Aorta (tissue), 5 donors: Measurements from ENCODE around the gene SERPINF2. TPM values are rescaled to one million over a fixed set of nuclear protein-coding genes. Genes with fewer than 3 reads are reported as not detected.
"Not testable (repeated sequence)": the region's sequence is repeated elsewhere in the genome, so short reads cannot be mapped to it uniquely, and the experiment has no call there.

Source experiments
- ATAC-seq: fragments of 200-7000 bp; cut with Tn5 transposase; one replicate; pipeline ENCODE4 v1.9.1; 2022; ENCODE audit warnings: moderate library complexity; ENCODE audit not compliant: low FRiP score
- DNase-seq, 2 donors: peaks; one replicate each; pipeline ENCODE4 v3.0.0-alpha.2; 2020
- H3K27ac ChIP-seq, 2 donors: one replicate each; pipeline ENCODE4 v1.5.1; 2013; ENCODE audit warnings: low read length in 2 of 2, mild to moderate bottlenecking in 2 of 2, moderate library complexity in 2 of 2, control low read depth in 1 of 2, inconsistent platforms in 1 of 2, low read depth in 1 of 2
- H3K27me3 ChIP-seq, 2 donors: one replicate each; pipeline ENCODE4 v1.6.1; 2013; ENCODE audit warnings: control low read depth in 1 of 2, low read length in 1 of 2, mild to moderate bottlenecking in 1 of 2, moderate library complexity in 1 of 2; ENCODE audit not compliant: insufficient read depth in 2 of 2, control insufficient read depth in 1 of 2
- H3K36me3 ChIP-seq, 2 donors: one replicate each; pipeline ENCODE4 v1.6.1; 2013; ENCODE audit warnings: control low read depth in 1 of 2, low read length in 1 of 2, mild to moderate bottlenecking in 1 of 2; ENCODE audit not compliant: insufficient read depth in 2 of 2, control insufficient read depth in 1 of 2
- H3K4me1 ChIP-seq, 2 donors: one replicate each; pipeline ENCODE4 v1.6.1; 2013; ENCODE audit warnings: low read length in 2 of 2, control low read depth in 1 of 2, mild to moderate bottlenecking in 1 of 2, moderate library complexity in 1 of 2; ENCODE audit not compliant: insufficient read depth in 2 of 2, control insufficient read depth in 1 of 2
- H3K4me3 ChIP-seq, 2 donors: one replicate each; pipeline ENCODE4 v1.5.1; 2013; ENCODE audit warnings: low read length in 2 of 2, control low read depth in 1 of 2, mild to moderate bottlenecking in 1 of 2
- H3K9me3 ChIP-seq: one replicate; pipeline ENCODE4 v1.6.1; 2013; ENCODE audit warnings: mild to moderate bottlenecking, low read length; ENCODE audit not compliant: control insufficient read depth
- WGBS, 2 donors: extraction: QIAGEN DNeasy Blood & Tissue Kit; methylation state at CpG; one replicate each; pipeline ENCODE4 v1.1.7; 2013; 5-methylcytosine and 5-hydroxymethylcytosine counted together
- intact Hi-C, 2 donors: fragments of 100-400 bp; cut with DNase I; formaldehyde crosslinking; loops; one replicate each; pipeline versions ENCODE4 v1.14.2 to v1.15.0; 2022
- polyA plus RNA-seq, 2 donors: library from polyadenylated mRNA; stranded (reverse); fragments of 200-250 nt; gene quantifications; one replicate each; pipeline ENCODE4 v1.2.3, GENCODE V29; 2013
- total RNA-seq, 2 donors: library from RNA; stranded (reverse); fragmentation: NEBNext Ultra II Directional; extraction: Animal tissue kit (Norgen Biotek cat#: 25700); gene quantifications; one replicate each; pipeline ENCODE4 v1.2.1, GENCODE V29; 2021
- donor health status: healthy with polysubstance abuse.
- donor health status: Bipolar disorder and iron deficiency.
- donor health status: DM: no; HTN: no; CAD: no.
- donor health status: DM: no; HTN: no; CAD: no.
- donor health status: DM: yes; HTN: yes; CAD: no.

SERPINF2 gene
- total and polyA plus RNA-seq, 4 donors: 0.13 to 15.1 (median 8.0) TPM

DNA sequence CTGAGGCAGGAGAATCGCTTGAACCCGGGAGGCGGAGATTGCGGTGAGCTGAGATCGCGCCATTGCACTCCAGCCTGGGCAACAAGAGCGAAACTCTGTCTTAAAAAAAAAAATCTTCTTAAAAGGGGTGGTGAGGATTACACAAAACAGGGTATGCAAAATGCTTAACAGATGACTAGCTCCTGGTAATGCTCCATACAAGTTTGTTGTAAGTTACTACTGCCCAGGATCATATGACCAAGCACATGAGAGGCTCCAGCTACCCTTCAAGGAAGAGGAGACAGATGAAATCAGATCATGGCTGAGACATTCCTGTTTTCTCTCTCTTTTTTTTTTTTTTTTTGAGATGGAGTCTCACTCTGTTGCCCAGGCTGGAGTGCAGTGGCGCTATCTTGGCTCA, 20.6 kb upstream of the SERPINF2 start:
- 97 to 99% methylated on average over 8 of the region's 8 CpGs for WGBS, 2 donors
- not testable (repeated sequence) for DNase-seq, H3K9me3 ChIP-seq, H3K4me1 ChIP-seq, H3K36me3 ChIP-seq, H3K27ac ChIP-seq, H3K27me3 ChIP-seq, ATAC-seq, H3K4me3 ChIP-seq
- intact Hi-C loops: loop anchor here in 1 of 2 donors (5.0 to 10.0 kb wide), 4 partner anchors 60 to 323 kb away; partner anchors contain the start of genes OVCA2 and RPA1

GRCh38 chr17:1724351-1724868, 18.3 kb upstream of the SERPINF2 start, which contains the start of gene WDR81:
Gene WDR81 (plus strand): TSS chr17:1724704. CDS start chr17:1724960, 256 bp downstream.
- H3K9me3 ChIP-seq: no peaks in the 10 kb centered on the region
- peak within 1 kb of the TSS; percentile 68 to 75 for H3K4me3 ChIP-seq
- H3K4me1 ChIP-seq: no peaks in the 10 kb centered on the region
- DNase-seq (peak; percentile 95 to 97), ATAC-seq (peak; percentile 89)
- H3K27ac ChIP-seq: peak within 1 kb of the TSS in 1 of 2 donors; percentile 23
- H3K27me3 ChIP-seq: no peaks in the 10 kb centered on the region
- 0 to 1% methylated on average over 29 to 57 of the region's 57 CpGs for WGBS, 2 donors
- intact Hi-C loops: loop anchor here (2.0 to 10.0 kb wide), 6 partner anchors 58 to 320 kb away; partner anchors contain the start of genes OVCA2 (in 1 of the 2), RPA1 (in 1 of the 2) and SMYD4 (in 1 of the 2)
- peaks cover 0 to 1% of the 10 kb centered on the region in 2 donors for H3K36me3 ChIP-seq

- Histone ChIP-seq H3K27me3 (no peaks in the 10 kb centered on the region), H3K27ac (no peak overlapping the region), H3K36me3 (peaks cover 0 to 1% of the 10 kb centered on the region in 2 donors), H3K9me3 (no peaks in the 10 kb centered on the region), H3K4me3 (peak overlapping the region; percentile 68 to 75), H3K4me1 (no peaks in the 10 kb centered on the region)
- DNase-seq: peak in 1 of 2 donors; percentile 71
- intact Hi-C loops: loop anchor here (2.0 to 10.0 kb wide), 6 partner anchors 57 to 320 kb away; partner anchors contain the start of genes OVCA2 (in 1 of the 2), RPA1 (in 1 of the 2) and SMYD4 (in 1 of the 2)
- WGBS, 2 donors: 15 to 16% methylated on average over 45 to 51 of the region's 51 CpGs
- ATAC-seq: peak; percentile 8
Measured at GRCh38 chr17:1724869-1725641, 17.6 kb upstream of the SERPINF2 start.

DNA sequence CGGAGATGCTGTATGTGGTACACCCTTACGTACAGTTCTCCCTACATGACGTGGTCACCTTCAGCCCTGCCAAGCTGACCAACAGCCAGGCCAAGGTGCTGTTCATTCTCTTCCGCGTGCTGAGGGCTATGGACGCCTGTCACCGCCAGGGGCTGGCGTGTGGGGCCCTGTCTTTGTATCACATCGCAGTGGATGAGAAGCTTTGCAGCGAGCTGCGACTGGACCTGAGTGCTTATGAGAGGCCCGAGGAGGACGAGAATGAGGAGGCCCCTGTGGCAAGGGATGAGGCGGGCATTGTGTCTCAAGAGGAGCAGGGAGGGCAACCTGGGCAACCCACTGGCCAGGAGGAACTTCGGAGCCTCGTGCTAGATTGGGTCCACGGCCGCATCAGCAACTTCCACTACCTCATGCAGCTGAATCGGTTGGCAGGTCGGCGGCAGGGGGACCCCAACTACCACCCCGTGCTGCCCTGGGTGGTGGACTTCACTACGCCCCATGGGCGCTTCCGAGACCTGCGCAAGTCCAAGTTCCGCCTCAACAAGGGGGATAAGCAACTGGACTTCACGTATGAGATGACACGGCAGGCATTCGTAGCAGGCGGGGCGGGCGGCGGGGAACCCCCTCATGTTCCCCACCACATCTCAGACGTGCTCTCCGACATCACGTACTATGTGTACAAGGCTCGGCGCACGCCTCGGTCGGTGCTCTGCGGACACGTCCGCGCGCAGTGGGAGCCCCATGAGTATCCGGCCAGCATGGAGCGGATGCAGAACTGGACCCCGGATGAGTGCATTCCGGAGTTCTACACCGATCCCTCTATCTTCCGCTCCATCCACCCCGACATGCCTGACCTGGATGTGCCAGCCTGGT, 16.8 kb upstream of the SERPINF2 start:
- DNase-seq (peak in 1 of 2 donors; percentile 48), ATAC-seq (no peak)
- 95% methylated on average over 54 of the region's 54 CpGs for WGBS, 2 donors
- intact Hi-C loops: loop anchor here (2.0 to 10.0 kb wide), 5 partner anchors 103 to 319 kb away; partner anchors contain the start of genes OVCA2 (in 1 of the 2), RPA1 (in 1 of the 2) and SMYD4 (in 1 of the 2)
- H3K4me1 ChIP-seq: no peaks in the 10 kb centered on the region
- H3K9me3 ChIP-seq: no peaks in the 10 kb centered on the region
- no peak overlapping the region for H3K27ac ChIP-seq
- no peaks in the 10 kb centered on the region for H3K27me3 ChIP-seq
- peaks cover 0 to 1% of the 10 kb centered on the region in 2 donors for H3K36me3 ChIP-seq
- no peak overlapping the region for H3K4me3 ChIP-seq

DNA sequence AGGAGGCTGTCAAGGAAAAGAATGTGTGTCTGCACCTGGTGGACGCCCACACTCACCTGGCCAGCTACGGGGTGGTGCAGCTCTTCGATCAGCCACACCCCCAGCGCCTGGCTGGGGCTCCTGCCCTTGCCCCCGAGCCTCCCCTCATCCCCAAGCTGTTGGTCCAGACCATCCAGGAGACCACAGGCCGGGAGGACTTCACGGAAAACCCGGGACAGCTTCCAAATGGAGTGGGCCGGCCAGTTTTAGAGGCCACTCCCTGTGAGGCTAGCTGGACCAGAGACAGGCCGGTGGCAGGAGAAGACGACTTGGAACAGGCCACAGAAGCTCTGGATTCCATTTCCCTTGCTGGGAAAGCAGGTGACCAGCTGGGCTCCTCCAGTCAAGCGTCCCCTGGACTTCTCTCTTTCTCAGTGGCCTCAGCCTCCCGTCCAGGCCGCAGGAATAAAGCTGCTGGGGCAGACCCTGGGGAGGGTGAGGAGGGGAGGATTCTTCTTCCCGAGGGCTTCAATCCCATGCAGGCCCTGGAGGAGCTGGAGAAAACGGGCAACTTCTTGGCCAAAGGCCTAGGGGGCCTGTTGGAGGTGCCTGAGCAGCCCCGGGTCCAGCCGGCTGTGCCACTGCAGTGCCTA, 15.9 kb upstream of the SERPINF2 start:
- Histone ChIP-seq H3K9me3 (no peaks in the 10 kb centered on the region), H3K4me3 (no peak overlapping the region), H3K36me3 (peaks cover 0 to 1% of the 10 kb centered on the region in 2 donors), H3K4me1 (no peaks in the 10 kb centered on the region), H3K27me3 (no peaks in the 10 kb centered on the region), H3K27ac (no peak overlapping the region)
- intact Hi-C loops: loop anchor here in 1 of 2 donors (10.0 kb wide), 3 partner anchors 108 to 318 kb away; partner anchors contain the start of genes OVCA2 and RPA1
- ATAC-seq (no peak), DNase-seq (peak in 1 of 2 donors; percentile 59)
- WGBS, 2 donors: 80 to 84% methylated on average over 18 of the region's 18 CpGs

- intact Hi-C loops: loop anchor here in 1 of 2 donors (10.0 kb wide), 3 partner anchors 107 to 317 kb away; partner anchors contain the start of genes OVCA2 and RPA1
- no peak for ATAC-seq
- H3K4me1 ChIP-seq: no peaks in the 10 kb centered on the region
- DNase-seq: no peak
- no peak overlapping the region for H3K4me3 ChIP-seq
- H3K27me3 ChIP-seq: no peaks in the 10 kb centered on the region
- 92 to 93% methylated on average over 21 of the region's 21 CpGs for WGBS, 2 donors
- H3K9me3 ChIP-seq: no peaks in the 10 kb centered on the region
- H3K36me3 ChIP-seq: peaks cover 0 to 1% of the 10 kb centered on the region in 2 donors
- no peak overlapping the region for H3K27ac ChIP-seq
Measured at GRCh38 chr17:1727258-1727789, 15.3 kb upstream of the SERPINF2 start.

GRCh38 chr17:1727876-1728630, 14.6 kb upstream of the SERPINF2 start:
- no peak overlapping the region for H3K27ac ChIP-seq
- intact Hi-C loops: loop anchor here in 1 of 2 donors (10.0 kb wide), 3 partner anchors 107 to 317 kb away; partner anchors contain the start of genes OVCA2 and RPA1
- peaks cover 0 to 1% of the 10 kb centered on the region in 2 donors for H3K36me3 ChIP-seq
- DNase-seq (no peak), ATAC-seq (no peak)
- H3K4me3 ChIP-seq: no peak overlapping the region
- WGBS, 2 donors: 88 to 90% methylated on average over 28 of the region's 28 CpGs
- no peaks in the 10 kb centered on the region for H3K9me3 ChIP-seq
- no peaks in the 10 kb centered on the region for H3K27me3 ChIP-seq
- no peaks in the 10 kb centered on the region for H3K4me1 ChIP-seq
